Jurkat, Clone E6-1 (cell line): Measurements from ENCODE around the gene HOXB9.
A peak's percentile ranks its signal among the peaks of the same experiment; 100 is the strongest.

Experiments used
- DNase-seq: peaks from one replicate; pipeline ENCODE4 v3.0.0-alpha.2; 2011; ENCODE audit warnings: low read depth, low spot score
- H3K4me3 ChIP-seq: 2 replicates; pipeline ENCODE4 v1.5.1; 2011; ENCODE audit warnings: mild to moderate bottlenecking, low read length, control low read depth, moderate library complexity

HOXB9 gene

GRCh38 chr17:48627118-48627597, 1.0 kb upstream of the HOXB9 start:
- no peak for DNase-seq
- H3K4me3 ChIP-seq: no peak overlapping the region

- DNase-seq: no peak
- H3K4me3 ChIP-seq: peak overlapping the region; percentile 37
Observed at GRCh38 chr17:48625495-48626244, 488 bp downstream of the HOXB9 start.

- H3K4me3 ChIP-seq: peak overlapping the region; percentile 7; the same call in 1 of the 2 replicates
- DNase-seq: no peak
Observed at GRCh38 chr17:48624544-48625494, 1.3 kb downstream of the HOXB9 start.

GRCh38 chr17:48624118-48624517, 2.0 kb downstream of the HOXB9 start:
- no peak for DNase-seq
- no peak overlapping the region for H3K4me3 ChIP-seq

- no peak for DNase-seq
- H3K4me3 ChIP-seq: no peak overlapping the region
Observed at GRCh38 chr17:48623583-48623982, 2.6 kb downstream of the HOXB9 start.

- no peak overlapping the region for H3K4me3 ChIP-seq
- no peak for DNase-seq
Observed at GRCh38 chr17:48622857-48623256, 3.3 kb downstream of the HOXB9 start.

GRCh38 chr17:48621410-48622392, 4.5 kb downstream of the HOXB9 start:
- no peak overlapping the region for H3K4me3 ChIP-seq
- no peak for DNase-seq

- no peak for DNase-seq
Observed at GRCh38 chr17:48620461-48621139, 5.6 kb downstream of the HOXB9 start.

GRCh38 chr17:48619826-48620449, 6.2 kb downstream of the HOXB9 start:
- no peak for DNase-seq
- no peak overlapping the region for H3K4me3 ChIP-seq

More at GRCh38 chr17:48620461-48621139, 5.6 kb downstream of the HOXB9 start:
- H3K4me3 ChIP-seq: no peak overlapping the region

GRCh38 chr17:48618256-48618896, 7.8 kb downstream of the HOXB9 start:
- DNase-seq: peak; percentile 59
- no peak overlapping the region; the same call in 1 of the 2 replicates for H3K4me3 ChIP-seq

GRCh38 chr17:48617471-48618255, 8.5 kb downstream of the HOXB9 start:
- H3K4me3 ChIP-seq: no peak overlapping the region
- no peak for DNase-seq

- DNase-seq: no peak
- no peak overlapping the region for H3K4me3 ChIP-seq
Observed at GRCh38 chr17:48616717-48617470, 9.3 kb downstream of the HOXB9 start.

- no peak overlapping the region for H3K4me3 ChIP-seq
- no peak for DNase-seq
Observed at GRCh38 chr17:48615963-48616716, 10.0 kb downstream of the HOXB9 start.

- H3K4me3 ChIP-seq: no peak within 1 kb of the TSS
- no peak for DNase-seq
Observed at GRCh38 chr17:48615047-48615962, 10.9 kb downstream of the HOXB9 start, which contains the start of gene HOXB8. HOXB8 (minus strand) TSS chr17:48615292; CDS start chr17:48614704, 588 bp downstream.
